Measurements from ENCODE around the gene DCTN5.
"Not testable (repeated sequence)": the region's sequence is repeated elsewhere in the genome, so short reads cannot be mapped to it uniquely, and the experiment has no call there.

The DCTN5 gene

DNA sequence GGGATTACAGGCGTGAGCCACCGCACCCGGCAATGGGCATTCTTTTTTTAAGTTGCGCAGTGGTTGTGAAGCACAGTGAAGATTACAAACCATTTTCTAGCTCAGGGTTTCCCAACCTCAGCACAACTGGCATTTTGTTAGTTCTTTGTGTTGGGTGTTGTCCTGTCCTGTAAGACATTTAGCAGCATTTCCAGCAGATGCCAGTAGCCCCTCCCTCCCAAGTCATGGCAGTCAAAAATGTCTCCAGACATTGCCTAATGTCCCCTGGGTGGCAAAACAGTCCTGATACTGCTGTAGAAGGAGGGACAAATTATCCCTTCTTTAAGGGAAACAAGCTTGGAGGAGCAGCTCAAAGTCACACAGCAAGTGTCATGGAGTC, 53.0 kb downstream of the DCTN5 start:
- DNase-seq (ENCODE audit: low spot score): no peak

DNA sequence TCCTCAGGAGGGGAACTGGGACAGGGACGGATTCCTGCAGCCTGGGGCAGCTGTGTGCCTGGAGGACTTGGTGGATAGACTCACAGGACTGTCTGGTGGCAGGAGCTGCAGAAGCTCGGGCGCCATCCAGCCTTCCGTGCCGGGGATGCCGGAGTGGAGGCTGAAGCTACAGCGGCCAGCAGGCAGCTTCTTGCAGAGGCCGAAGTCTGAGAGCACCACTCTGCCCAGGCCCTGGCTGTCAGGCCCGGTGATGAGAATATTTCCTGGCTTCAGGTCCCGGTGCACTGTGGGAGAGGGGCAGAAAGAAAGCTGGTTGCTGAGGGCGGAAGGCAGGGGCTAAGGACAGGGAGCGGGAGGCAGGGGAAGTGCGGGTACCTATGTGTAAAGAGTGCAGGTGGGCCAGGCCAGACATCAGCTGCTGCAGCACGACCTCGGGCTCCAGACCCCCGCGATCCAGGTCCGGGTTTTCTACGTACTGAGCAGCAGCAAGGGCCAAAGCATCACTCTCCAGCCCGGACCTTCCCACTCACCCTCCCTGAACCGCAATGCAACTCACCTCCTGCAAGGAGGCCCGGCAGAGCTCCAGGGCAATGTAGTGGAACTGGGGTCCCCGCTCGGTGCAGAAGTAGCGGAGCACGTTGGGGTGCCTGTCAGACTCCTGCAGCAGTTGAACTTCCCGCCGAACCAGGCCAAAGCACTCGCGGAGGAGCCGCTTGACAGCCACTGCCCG, 53.5 kb downstream of the DCTN5 start:
- peak; percentile 51 for DNase-seq (ENCODE audit: low spot score)

DNA sequence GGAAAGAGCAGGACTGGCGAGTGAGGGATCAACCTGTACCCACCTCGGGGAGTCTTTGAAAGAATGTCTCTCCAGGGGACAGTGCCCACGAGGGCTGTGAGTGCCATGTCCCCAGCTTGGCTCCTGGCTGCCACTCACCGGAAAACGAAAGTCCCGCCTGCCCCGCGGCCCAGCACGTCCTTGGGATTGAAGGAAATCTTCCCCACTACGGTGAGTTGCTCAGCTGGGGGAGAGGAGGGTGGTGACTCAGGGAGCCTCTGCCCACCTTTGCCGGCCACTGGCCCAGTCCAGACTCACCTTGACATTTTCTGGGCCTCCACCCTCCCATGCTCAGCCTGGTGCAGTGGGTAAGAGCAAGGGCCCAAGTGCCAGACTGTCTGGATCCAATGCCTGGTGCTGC, 54.5 kb downstream of the DCTN5 start:
- DNase-seq (ENCODE audit: low spot score): no peak

DNA sequence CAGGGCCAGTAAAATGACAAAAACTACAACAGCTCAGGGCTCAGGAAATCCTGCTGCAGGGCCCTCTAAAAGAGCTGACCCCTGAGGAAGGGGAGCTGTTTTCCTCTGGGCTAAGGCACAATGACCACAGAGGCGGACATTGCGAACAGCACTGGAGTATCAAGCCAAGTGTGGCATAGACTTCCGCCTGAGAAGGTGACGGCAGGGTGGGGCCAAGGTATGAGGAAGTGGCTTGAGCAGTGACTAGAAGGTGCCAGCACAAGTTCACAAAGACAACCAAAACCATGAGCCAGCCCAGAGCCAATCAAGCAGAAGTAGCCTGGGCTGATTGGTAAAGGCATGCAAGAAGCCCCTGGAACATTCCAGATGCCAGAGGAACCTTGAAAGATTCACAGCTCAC, 57.8 kb downstream of the DCTN5 start:
- no peak for DNase-seq (ENCODE audit: low spot score)

DNA sequence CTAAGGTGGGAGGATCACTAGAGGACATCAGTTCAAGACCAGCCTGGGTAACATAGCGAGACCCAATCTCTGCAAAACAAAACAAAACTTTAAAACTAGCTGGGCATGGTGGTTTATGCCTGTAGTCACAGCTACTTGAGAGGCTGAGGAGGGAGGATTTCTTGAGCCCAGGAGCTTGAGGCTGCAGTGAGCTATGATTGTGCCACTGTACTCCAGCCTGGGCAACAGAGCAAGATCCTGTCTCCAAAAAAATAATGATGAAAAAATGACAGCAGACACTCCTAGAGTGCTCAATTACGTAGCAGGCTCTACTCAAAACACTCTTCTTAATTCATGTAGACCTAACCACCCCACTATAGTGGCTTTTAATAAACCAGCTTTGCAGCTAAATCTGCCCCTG, 58.8 kb downstream of the DCTN5 start:
- no peak for DNase-seq (ENCODE audit: low spot score)

DNA sequence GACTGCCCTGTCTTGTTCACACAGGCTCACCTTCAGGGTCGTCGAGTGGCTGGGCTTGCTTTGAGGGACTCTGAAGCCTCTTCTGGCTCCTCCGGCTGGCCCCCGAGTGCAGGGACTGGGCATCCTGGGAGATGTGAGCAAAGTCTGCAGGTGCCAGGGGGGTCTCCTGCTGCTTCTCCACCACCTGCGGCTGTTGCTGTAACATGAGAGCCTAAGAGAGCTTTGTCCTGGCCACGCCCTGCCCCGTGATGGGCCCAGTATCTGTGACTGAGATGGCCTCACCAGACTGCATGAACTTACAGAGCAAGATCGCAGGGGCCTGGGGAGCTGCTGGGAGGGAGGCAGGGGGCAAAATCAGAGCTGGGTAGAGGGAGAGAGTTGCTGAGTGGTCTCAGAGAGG, 59.2 kb downstream of the DCTN5 start:
- DNase-seq (ENCODE audit: low spot score): no peak

DNA sequence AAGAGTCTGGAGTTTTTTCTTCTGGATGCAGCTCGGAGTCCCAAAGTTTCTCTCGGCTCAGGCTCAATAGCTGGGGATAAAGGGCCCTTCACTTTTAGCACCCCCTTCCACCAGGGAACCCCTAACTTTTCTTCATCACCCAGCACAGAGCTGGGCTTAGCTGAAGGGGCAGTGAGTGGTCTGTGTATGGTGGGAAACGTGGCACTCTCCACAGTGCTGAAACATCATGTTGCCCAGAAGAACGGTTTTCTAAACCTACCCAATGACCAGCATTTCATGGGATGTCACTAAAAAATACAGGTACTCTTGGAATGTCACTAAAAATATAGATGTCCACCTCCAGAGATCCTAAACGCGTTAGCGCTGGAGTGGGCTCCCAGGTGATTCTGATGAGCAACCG, 59.8 kb downstream of the DCTN5 start:
- no peak for DNase-seq (ENCODE audit: low spot score)

DNA sequence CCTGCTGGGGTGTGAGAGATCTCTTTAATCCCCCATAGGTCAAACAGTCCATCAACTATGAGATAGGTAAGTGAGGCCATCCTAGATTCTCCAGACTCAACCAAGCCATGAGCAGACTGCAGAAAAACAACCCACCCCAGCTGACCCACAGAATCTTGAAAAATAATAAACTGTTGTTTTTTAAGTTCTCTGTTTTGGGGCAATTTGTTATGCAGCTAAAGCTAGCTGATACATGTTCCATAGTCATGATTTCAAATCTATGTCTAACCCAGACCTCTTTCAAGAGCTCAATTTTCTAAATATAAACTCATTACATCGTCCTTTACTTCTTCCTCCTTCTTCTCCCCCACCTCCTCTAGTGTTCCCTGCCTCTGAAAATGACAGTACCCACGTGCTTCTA, 61.7 kb downstream of the DCTN5 start:
- DNase-seq (ENCODE audit: low spot score): no peak

DNA sequence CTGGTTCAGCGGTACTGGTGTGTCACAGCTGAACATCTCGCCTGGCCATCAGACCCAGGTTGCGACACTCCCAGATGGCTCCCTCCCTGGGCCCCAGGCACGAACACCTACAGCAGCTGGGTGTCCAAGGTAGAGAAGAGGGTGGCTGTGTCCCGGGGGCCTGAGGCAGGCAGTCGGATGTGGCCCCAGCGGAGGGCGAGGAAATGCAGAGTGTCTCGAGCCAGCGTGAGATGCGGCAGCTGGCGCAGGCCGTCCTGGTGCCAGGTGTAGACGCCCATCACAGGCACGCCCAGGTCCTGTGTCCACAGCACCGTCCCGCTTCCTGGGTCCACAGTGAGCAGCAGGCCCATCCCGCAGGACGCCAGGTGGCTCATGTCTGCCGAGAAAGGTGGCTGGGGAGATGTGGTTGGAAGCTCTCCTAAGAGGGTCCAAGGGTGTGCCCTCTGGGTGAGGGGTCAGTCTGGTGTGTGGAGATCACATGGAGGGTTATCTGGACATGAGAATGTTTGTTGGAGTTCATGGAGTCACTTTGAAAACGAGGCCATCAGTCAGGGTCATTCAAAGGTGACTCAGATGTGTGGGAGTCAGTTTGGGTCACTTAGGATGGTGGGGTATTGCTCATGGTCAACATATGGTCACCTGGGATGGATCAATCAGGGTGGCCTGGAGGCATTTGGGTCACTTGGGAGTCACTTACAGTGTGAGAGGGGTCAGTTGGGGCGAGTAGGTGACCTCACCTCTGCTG, 63.7 kb downstream of the DCTN5 start:
- no peak for DNase-seq (ENCODE audit: low spot score)

DNA sequence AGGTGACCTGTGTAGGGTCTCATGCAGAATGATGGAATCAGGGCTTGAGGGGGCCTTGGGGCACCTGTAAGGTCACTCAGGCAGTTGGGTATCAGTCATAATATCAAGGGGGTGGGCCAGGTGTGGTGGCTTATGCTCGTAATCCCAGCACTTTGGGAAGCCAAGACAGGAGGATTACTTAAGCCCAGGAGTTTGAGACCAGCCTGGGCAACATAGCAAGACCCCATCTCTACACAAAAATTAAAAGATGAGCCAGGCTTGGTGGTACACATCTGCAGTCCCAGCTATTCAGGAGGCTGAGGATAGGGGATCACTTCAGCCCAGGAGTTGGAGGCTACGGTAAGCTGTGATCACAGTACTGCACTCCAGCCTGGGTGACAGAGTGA, 64.2 kb downstream of the DCTN5 start:
- DNase-seq (ENCODE audit: low spot score): no peak

DNA sequence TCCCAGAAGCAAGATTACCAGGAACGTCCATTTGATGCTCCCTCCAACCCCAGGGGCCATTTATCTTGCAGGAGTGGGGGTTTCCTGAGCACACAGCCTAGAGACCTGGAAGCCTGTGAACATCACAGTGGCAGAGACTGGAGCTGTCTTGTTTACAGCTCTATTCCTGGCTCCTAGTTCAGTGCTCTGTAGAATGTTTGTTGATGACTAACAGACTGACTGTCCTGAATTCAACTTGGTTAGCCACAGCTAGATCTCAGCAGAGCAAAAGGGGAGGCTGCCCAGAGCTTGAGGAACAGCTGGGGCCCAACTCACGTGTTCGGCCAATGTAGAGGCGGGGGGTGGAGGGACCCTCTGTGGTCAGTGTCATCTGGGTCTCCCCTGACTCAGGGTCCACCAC, 65.2 kb downstream of the DCTN5 start:
- no peak for DNase-seq (ENCODE audit: low spot score)

DNA sequence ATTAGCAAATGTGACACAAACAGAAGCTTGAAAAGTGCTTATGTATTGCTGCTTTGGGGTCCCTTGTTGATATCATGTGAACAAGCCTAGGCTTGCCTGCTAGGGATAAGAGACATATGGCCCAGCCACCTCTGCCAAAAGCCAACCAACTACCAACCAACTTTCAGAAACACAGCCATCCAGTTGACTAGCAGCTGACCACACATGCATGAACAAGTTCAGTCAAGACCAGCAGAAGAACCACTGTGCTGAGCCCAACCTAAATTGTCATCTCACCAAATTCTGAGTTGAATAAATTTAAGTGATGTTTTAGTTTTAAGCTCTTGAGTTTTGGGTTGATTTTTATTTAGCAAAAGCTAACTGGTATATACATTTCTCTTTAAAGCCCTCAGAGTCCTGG, 68.3 kb downstream of the DCTN5 start:
- no peak for DNase-seq (ENCODE audit: low spot score)

DNA sequence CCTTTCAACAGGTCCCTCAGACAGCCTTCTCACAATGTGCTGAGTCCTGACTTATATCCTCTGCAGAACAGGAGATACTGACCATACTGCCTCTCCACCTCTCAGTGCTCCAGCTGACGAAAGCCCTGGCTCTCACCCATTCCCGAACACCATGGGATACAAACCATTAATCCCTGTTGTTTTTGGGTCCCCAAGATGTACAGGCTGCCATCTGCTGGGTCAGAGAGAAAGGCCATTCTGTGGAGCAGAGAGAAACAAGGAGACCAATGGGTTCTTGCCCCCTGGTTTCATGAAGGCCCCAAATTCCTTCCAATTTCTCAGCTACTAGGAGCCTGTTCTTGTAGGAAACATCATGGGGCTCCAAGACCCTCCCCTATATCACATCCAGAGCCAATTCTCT, 68.7 kb downstream of the DCTN5 start:
- no peak for DNase-seq (ENCODE audit: low spot score)

DNA sequence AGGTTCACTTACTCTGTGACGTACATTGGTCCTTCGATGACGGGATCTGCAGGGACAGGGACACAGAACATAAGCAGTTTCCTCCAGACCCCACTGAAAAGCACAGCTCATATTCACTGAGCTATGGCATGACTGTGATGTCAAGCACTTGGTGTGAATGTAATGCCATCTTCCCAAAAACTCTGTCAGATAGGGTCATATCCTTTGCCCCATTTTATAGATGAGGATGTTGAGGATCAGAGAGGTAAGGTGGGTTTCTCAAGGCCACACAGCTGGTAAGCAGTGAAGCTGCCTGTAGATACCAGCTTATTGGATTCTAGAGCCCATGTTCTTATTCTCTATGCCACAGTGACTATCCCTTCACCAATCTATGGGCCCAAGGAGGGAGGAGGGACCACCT, 69.2 kb downstream of the DCTN5 start:
- no peak for DNase-seq (ENCODE audit: low spot score)

DNA sequence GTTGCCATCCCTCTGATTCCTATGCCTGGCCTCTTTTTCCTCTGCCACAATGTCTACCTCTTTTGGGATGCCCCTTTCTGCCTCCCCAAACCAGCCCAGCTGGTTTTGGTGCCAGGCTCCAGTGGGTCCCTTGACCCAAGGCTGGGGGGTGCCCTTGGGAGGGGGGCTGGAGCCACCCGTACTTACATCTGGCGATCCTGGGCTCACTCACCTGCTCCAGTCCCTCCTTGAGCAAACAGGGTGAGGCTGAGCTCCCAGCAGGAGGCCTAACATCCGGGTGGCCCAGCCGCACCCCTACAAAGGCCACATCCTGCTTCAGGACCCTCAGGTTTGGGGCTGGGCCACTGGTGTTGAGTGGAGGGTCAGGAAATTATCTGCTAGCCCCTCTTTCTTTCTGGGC, 70.5 kb downstream of the DCTN5 start:
- no peak for DNase-seq (ENCODE audit: low spot score)

DNA sequence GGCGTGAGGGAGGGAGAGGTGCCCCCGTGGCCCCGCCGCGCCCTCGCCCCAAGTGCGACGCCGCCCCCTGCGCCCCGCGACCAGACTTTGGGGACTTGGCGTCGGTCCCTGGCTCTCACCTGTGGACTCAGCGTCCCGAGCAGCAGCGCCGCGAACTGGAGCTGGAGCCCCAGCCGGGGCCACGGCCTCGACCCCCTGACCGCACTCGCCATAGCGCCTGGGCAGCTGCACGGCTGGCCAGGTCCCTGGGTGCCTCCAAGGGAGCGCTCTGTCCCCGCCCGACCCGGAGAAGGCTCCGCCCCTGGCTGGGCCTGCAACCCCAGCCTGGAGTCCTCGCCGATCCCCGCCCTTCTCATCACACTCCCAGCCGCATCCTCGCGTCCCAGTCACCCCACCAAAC, 71.7 kb downstream of the DCTN5 start, which contains the start of gene ERN2:
ERN2 (minus strand) TSS at position 247 of the 400 bp plus-strand sequence; CDS start at position 212, 35 bp downstream.
- DNase-seq (ENCODE audit: low spot score): peak; percentile 35

DNA sequence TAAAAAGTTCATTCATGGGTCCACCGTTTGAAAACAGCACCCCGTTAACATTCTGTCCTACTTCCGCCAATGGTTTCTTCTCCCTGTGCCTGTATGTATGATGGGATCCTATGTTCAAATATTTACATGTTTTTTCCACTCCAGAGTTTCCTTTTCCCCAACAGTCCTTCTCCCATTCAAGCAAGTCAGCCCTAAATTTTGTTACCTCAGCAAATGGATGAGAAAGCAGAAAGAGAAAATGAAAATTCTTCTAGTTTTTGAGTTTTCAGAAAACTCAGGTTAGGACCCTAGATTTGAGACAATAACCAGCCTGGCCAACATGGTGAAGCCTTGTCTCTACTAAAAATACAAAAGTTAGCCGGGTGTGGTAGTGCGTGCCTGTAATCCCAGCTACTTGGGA, 75.2 kb downstream of the DCTN5 start:
- DNase-seq (ENCODE audit: low spot score): no peak

DNA sequence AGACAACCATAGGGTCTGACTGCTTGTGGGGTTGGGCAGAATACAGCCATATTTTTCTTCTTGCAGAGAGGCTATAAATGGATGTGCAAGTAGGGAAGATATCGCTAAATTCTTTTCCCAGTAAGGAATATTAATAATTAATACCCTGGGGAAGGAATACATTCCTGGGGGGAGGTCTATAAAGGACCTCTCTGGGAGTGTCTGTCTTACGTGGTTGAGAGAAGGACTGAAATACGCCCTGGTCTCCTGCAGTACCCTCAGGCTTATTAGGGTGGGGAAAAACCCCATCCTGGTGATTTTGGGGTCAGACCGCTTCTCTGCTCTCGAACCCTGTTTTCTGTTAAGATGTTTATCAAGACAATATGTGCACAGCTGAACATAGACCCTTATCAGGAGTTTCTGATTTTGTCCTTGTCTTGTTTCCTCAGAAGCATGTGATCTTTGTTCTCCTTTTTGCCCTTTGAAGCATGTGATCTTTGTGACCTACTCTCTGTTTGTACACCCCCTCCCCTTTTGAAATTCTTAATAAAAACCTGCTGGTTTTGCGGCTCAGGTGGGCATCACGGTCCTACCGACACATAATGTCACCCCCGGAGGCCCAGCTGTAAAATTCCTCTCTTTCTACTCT, 81.5 kb downstream of the DCTN5 start:
- DNase-seq (ENCODE audit: low spot score): not testable (repeated sequence)

DNA sequence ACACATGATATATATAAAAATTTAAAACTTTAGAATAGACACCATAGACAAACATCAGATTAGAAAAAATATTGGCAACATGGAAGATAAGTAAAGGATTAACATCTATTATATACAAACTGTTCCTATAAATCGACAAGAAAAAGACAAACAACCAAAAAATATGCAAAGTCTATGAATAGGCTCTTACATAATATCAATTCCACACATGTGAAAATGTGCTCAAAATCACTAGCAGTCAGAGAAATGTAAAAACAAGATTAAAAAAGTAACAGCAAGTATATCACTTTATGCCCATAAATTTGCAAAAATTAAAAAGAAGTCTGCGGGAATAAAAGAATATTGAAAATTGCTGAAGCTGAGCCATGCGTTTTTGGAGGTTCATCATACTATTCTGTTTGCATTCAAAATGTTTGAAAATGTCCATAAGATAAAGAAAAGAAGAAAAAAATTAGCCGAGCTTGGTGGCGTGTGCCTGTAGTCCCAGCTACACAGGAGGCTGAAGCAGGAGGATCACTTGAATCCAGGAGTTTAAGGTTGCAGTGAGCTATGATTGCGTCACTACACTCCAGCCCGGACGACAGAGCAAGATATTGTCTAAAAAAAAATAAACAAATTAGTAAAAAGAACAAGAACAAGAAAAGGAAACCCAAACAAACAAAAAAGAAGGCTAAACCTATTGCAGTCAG, 83.0 kb downstream of the DCTN5 start:
- DNase-seq (ENCODE audit: low spot score): no peak

DNA sequence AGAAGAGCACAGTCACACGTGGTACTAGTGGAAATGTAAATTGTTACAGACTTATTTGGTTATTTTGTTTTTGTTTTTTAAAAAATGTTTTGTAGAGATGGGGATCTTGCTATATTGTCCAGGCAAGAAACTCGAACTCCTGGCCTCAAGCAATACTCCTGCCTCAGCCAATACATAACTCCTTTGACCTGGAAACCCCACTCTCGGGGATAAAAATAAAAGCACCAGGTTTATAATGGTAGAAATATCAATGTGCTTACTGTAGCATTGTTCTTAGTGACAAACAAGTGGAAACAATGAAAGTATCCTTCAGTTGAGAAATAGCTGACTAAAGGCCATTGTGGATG, 83.5 kb downstream of the DCTN5 start:
- no peak for DNase-seq (ENCODE audit: low spot score)

DNA sequence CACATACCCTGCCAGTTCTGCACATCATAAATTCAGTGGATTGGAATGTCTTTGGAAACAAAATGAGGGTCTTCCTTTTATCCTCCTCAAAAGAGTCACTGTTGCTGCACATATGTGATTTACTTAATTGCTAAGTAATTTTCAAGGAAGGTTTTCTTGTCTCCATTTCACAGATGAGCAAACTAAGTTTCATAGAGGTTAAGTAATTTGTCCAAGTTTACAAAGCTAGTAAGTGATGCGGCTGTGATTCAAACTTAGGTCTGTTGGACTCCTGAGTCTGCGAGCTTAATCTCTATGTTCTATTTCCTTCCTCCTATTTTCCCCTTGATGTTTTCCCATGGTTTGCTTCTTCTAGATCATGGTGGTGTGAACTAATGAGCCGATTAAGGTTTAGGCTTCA, 85.4 kb downstream of the DCTN5 start:
- no peak for DNase-seq (ENCODE audit: low spot score)

Measured in GM03348 (cell line).